Ovary (tissue), 9 donors: Measurements from ENCODE around the gene CATSPERB. TPM values are rescaled to one million over a fixed set of nuclear protein-coding genes. Genes with fewer than 3 reads are reported as not detected.

ENCODE experiments used
- DNase-seq, 5 donors: peaks; one replicate each; pipeline ENCODE4 v3.0.0-alpha.2; 2019 to 2020
- H3K27ac ChIP-seq, 2 donors: fragments of 200-600 bp; one replicate each; pipeline versions ENCODE4 v1.5.1 to v1.8.0; 2019 to 2022
- H3K27me3 ChIP-seq: fragments of 200-600 bp; one replicate; pipeline ENCODE4 v1.8.0; 2022
- H3K36me3 ChIP-seq: fragments of 200-600 bp; sonication (generic); one replicate; pipeline ENCODE4 v1.5.1; 2019
- H3K4me1 ChIP-seq: one replicate; pipeline ENCODE4 v1.8.1; 2013; ENCODE audit warnings: mild to moderate bottlenecking, moderate library complexity; ENCODE audit not compliant: insufficient read depth
- H3K4me3 ChIP-seq: fragments of 200-600 bp; sonication (generic); one replicate; pipeline ENCODE4 v1.5.1; 2017
- H3K9me3 ChIP-seq, 2 donors: fragments of 200-600 bp in 1 of 2; sonication (generic) in 1 of 2; one replicate each; pipeline versions ENCODE4 v1.5.1 to v1.8.1; 2013 to 2019; ENCODE audit warnings: mild to moderate bottlenecking in 1 of 2, moderate library complexity in 1 of 2
- EP300 ChIP-seq: sonication (generic); formaldehyde crosslinking; IDR thresholded peaks from one replicate; pipeline ENCODE4 v1.6.1; 2017; ENCODE audit warnings: antibody characterized with exemption
- POLR2A ChIP-seq: fragments of 450-650 bp; IDR thresholded peaks from one replicate; pipeline ENCODE4 v1.6.1; 2017; ENCODE audit warnings: antibody characterized with exemption, mild to moderate bottlenecking, moderate library complexity
- WGBS, 3 donors: extraction: QIAGEN DNeasy Blood & Tissue Kit in 1 of 3; methylation state at CpG; one replicate each; pipeline versions ENCODE4 v1.1.5 to v1.1.7; 2013 to 2017; 5-methylcytosine and 5-hydroxymethylcytosine counted together
- intact Hi-C, 4 donors: fragments of 100-400 bp; cut with DNase I; formaldehyde crosslinking; loops; one replicate each; pipeline versions ENCODE4 v1.11.0 to v1.15.1; 2022 to 2023
- polyA plus RNA-seq, 2 donors: library from polyadenylated mRNA; stranded (reverse); fragments of 200-250 nt in 1 of 2; fragments of 350-450 nt in 1 of 2; fragmentation: Illumina TruSeq in 1 of 2; extraction: RNeasy Lipid Tissue Mini Kit (QIAGEN cat#74804) in 1 of 2; gene quantifications; one replicate each; pipeline ENCODE4 v1.2.3, GENCODE V29; 2013 to 2014
- total RNA-seq, 7 donors: library from RNA; depleted of rRNA in 2 of 7; stranded (reverse); fragments of >200 nt in 2 of 7; fragmentation: NEBNext Ultra II Directional in 3 of 7; extraction: Animal tissue kit (Norgen Biotek cat#: 25700) in 3 of 7; gene quantifications; one replicate each; pipeline versions ENCODE4 v1.1.0 to v1.2.4, GENCODE V29; 2016 to 2023
- TF ChIP-seq, protein P1 (sequence below), 3 donors: fragments of 450-650 bp in 2 of 3; fragments of 200-600 bp in 1 of 3; IDR thresholded peaks; one replicate each; pipeline versions ENCODE4 v1.5.1 to v1.8.0; 2016 to 2022; ENCODE audit warnings: antibody characterized with exemption in 3 of 3, mild to moderate bottlenecking in 1 of 3
- donor health status: DM: no; HTN: no; CAD: no; lungs with moderate emphysema.
- donor health status: DM: no; HTN: no; CAD: no.
- donor health status: Bipolar disorder and iron deficiency.
- donor health status: DM: yes; HTN: yes; CAD: no.
- donor health status: DM: no; HTN: no; CAD: no.
- donor health status: DM: yes; HTN: yes; CAD: no.

The CATSPERB gene
- total and polyA plus RNA-seq, 9 donors, result 0.07 to 2.5 (median 0.46) TPM; not detected in 1

DNA sequence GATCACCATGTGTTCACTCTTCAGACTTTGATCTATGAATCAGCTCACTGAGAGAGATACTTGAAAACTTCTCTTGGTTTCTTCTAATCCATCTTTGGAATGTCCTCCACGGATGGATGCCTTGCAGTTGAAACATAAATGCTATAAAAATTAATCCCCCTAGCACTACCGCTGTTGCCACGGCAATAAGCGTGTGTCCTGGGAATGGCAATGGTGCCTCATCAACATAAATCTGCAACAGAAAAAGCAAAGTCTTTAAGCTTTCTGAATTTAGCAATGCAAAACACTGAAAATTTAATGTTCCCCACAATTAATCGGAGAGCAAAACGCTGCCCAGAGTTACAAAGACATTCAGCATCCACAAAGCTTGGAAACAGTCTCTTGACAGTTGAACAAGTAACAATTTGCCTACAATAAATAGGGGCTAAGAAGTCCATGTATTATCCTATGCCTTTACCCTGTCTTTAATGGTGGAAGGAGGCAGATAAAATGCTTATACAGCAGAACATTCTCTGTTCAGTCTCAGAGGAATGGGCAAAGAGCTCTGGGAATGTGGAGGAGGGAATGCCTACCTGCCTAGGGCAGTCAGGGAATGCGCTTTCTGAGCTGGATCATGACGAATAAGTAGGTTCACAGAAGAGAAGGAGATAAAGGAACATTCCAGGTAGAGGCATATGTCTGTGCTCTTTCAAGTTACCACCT, 150.9 kb downstream of the CATSPERB start:
- Histone ChIP-seq H3K9me3 (peaks cover 0 to 11% of the 10 kb centered on the region in 2 donors), H3K4me3 (no peak overlapping the region), H3K27me3 (no peaks in the 10 kb centered on the region), H3K27ac (no peak overlapping the region), H3K4me1 (no peaks in the 10 kb centered on the region), H3K36me3 (no peaks in the 10 kb centered on the region)
- WGBS, 3 donors, result 39 to 51% (median 44%) methylated on average over 8 of the region's 8 CpGs
- intact Hi-C loops, result no loop called here
- TF ChIP-seq, protein P1, sequence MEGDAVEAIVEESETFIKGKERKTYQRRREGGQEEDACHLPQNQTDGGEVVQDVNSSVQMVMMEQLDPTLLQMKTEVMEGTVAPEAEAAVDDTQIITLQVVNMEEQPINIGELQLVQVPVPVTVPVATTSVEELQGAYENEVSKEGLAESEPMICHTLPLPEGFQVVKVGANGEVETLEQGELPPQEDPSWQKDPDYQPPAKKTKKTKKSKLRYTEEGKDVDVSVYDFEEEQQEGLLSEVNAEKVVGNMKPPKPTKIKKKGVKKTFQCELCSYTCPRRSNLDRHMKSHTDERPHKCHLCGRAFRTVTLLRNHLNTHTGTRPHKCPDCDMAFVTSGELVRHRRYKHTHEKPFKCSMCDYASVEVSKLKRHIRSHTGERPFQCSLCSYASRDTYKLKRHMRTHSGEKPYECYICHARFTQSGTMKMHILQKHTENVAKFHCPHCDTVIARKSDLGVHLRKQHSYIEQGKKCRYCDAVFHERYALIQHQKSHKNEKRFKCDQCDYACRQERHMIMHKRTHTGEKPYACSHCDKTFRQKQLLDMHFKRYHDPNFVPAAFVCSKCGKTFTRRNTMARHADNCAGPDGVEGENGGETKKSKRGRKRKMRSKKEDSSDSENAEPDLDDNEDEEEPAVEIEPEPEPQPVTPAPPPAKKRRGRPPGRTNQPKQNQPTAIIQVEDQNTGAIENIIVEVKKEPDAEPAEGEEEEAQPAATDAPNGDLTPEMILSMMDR (IDR thresholded peaks at IDR 0.05), result no peak
- TF ChIP-seq POLR2A (no peak), EP300 (no peak)
- DNase-seq, result no peak

- TF ChIP-seq EP300 (no peak), POLR2A (no peak)
- TF ChIP-seq, protein P1 (IDR thresholded peaks at IDR 0.05), result no peak
- Histone ChIP-seq H3K9me3 (peaks cover 0 to 8% of the 10 kb centered on the region in 2 donors), H3K4me1 (no peaks in the 10 kb centered on the region), H3K27ac (no peak overlapping the region), H3K4me3 (no peak overlapping the region), H3K36me3 (no peaks in the 10 kb centered on the region), H3K27me3 (no peaks in the 10 kb centered on the region)
- no peak for DNase-seq
- WGBS, 3 donors, result 87 to 92% (median 90%) methylated on average over 21 to 30 of the region's 30 CpGs
- intact Hi-C loops, result no loop called here
These were observed 154.2 kb downstream of the CATSPERB start for GRCh38 chr14:91577632-91578233.

DNA sequence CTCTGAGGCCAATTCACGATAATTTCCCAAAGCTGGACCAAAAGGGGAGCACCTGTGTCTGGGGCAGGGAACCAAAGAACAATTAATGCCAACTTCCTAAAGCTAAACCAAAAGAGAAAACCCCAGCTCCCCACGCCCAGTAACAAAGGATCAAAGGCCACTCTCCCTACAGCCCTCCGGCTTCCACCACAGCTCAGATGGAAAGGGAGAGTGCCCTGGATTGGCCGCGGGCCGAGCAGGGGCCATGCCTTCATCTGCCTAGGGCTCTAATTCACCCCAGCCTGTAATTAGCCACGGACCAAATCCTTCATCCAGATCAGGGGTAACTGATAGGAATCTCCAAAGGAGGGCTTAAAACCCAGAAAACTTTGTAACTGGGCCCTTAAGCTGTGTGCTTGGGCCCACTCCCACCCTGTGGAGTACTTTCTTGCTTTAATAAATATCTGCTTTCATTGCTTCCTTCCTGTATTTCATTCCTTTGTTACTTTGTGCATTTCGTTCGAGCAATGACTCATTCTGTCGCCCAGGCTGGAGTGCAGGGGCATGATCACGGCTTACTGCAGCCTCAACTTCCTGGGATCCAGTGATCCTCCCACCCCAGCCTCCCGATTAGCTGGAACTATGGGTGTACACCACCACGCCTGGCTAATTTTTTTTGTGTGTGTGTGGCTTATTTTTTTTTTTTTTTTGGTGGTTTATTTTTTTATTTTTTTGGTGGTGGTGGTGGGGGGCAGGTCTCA, 156.2 kb downstream of the CATSPERB start:
- WGBS, 3 donors, result 65 to 74% (median 73%) methylated on average over 13 of the region's 13 CpGs
- no peaks in the 10 kb centered on the region for H3K27me3 ChIP-seq
- no peaks in the 10 kb centered on the region for H3K36me3 ChIP-seq
- H3K9me3 ChIP-seq, result peaks cover 0 to 8% of the 10 kb centered on the region in 2 donors
- no peak overlapping the region for H3K4me3 ChIP-seq
- no peak for TF ChIP-seq EP300
- no peak for TF ChIP-seq POLR2A
- TF ChIP-seq, protein P1 (IDR thresholded peaks at IDR 0.05), result no peak
- intact Hi-C loops, result no loop called here
- no peaks in the 10 kb centered on the region for H3K4me1 ChIP-seq
- DNase-seq, result no peak
- no peak overlapping the region for H3K27ac ChIP-seq

DNA sequence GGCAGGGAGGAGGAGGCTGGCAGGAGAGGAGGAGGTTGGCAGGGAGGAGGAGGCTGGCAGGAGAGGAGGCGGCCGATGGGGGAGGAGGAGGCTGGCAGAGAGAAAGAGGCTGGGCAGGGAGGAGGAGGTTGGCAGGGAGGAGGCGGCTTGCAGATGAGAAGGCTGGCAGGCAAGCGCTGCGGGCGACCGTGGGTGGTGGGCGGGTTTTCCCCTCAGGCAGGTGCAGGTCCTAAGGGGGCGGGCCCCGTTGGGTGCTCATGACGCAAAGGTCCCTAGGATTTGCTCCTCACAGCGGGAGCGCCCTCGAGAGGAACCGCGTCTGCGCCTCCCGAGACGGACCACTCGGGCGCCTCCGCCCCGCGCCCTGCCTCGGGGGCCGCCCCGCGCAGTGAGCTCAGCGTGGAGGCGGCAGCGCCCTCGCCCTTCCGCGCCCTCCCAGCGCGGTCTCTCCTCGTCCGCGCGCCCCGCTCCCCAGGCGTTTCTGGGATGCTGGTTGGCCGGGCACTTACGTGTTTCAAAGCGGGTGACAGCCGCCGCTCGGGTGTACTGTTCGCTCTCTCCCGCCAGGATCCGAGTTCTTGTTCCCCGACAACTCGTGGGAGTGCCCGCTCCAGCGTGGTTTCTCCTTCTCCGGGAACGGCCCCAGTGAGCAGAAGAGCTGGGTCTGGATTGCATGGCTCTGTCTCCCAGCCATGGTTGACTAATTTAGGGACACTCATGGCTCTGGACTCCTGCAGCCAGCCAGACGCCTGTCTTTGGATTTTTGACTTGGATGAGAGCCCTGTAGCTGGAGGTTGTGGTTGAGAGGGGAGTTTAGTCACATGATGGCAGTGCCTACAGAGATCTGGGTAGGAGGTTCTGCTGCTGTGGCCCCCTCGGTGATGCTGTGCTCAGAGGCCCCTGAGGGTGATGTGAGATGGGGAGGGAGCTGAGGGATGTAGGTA, 157.7 kb downstream of the CATSPERB start:
- intact Hi-C loops, result no loop called here
- DNase-seq, result peak in 2 of 5 donors; percentile 16 to 40
- WGBS, 3 donors, result 2 to 3% (median 2%) methylated on average over 42 to 59 of the region's 59 CpGs
- Histone ChIP-seq H3K36me3 (no peaks in the 10 kb centered on the region), H3K4me3 (peak overlapping the region; percentile 32), H3K9me3 (peaks cover 0 to 8% of the 10 kb centered on the region in 2 donors), H3K4me1 (no peaks in the 10 kb centered on the region), H3K27ac (no peak overlapping the region), H3K27me3 (no peaks in the 10 kb centered on the region)
- TF ChIP-seq POLR2A, result no peak
- no peak for TF ChIP-seq EP300
- TF ChIP-seq, protein P1 (IDR thresholded peaks at IDR 0.05), result no peak
